ENCODE results near the gene XYLB.

The XYLB gene

GRCh38 chr3:38370149-38370548, 23.6 kb downstream of the XYLB start:
- DNase-seq (ENCODE audit: low read depth), result no peak
- H3K4me3 ChIP-seq (ENCODE audit: low read depth, low read length), result no peak overlapping the region
- TF ChIP-seq CTCF (IDR thresholded peaks at IDR 0.05; ENCODE audit: insufficient read depth, low read depth, low read length, missing control alignments), result no peak

GRCh38 chr3:38370861-38371260, 24.3 kb downstream of the XYLB start:
- TF ChIP-seq CTCF (IDR thresholded peaks at IDR 0.05; ENCODE audit: insufficient read depth, low read depth, low read length, missing control alignments), result no peak
- H3K4me3 ChIP-seq (ENCODE audit: low read depth, low read length), result no peak overlapping the region
- no peak for DNase-seq (ENCODE audit: low read depth)

GRCh38 chr3:38371541-38372213, 25.1 kb downstream of the XYLB start:
- TF ChIP-seq CTCF (IDR thresholded peaks at IDR 0.05; ENCODE audit: insufficient read depth, low read depth, low read length, missing control alignments), result no peak
- no peak overlapping the region for H3K4me3 ChIP-seq (ENCODE audit: low read depth, low read length)
- DNase-seq (ENCODE audit: low read depth), result no peak

GRCh38 chr3:38372214-38372601, 25.6 kb downstream of the XYLB start:
- DNase-seq (ENCODE audit: low read depth), result no peak
- no peak for TF ChIP-seq CTCF (IDR thresholded peaks at IDR 0.05; ENCODE audit: insufficient read depth, low read depth, low read length, missing control alignments)
- H3K4me3 ChIP-seq (ENCODE audit: low read depth, low read length), result no peak overlapping the region

GRCh38 chr3:38374221-38374620, 27.6 kb downstream of the XYLB start:
- no peak for DNase-seq (ENCODE audit: low read depth)
- no peak for TF ChIP-seq CTCF (IDR thresholded peaks at IDR 0.05; ENCODE audit: insufficient read depth, low read depth, low read length, missing control alignments)
- H3K4me3 ChIP-seq (ENCODE audit: low read depth, low read length), result no peak overlapping the region

GRCh38 chr3:38375072-38375471, 28.5 kb downstream of the XYLB start:
- TF ChIP-seq CTCF (IDR thresholded peaks at IDR 0.05; ENCODE audit: insufficient read depth, low read depth, low read length, missing control alignments), result no peak
- no peak for DNase-seq (ENCODE audit: low read depth)
- H3K4me3 ChIP-seq (ENCODE audit: low read depth, low read length), result no peak overlapping the region

GRCh38 chr3:38375488-38376097, 29.0 kb downstream of the XYLB start:
- TF ChIP-seq CTCF (IDR thresholded peaks at IDR 0.05; ENCODE audit: insufficient read depth, low read depth, low read length, missing control alignments), result no peak
- DNase-seq (ENCODE audit: low read depth), result no peak
- no peak overlapping the region for H3K4me3 ChIP-seq (ENCODE audit: low read depth, low read length)
